Left hindlimb (tissue), 1 donor: ENCODE results near the gene PICK1.

ENCODE experiments used
- DNase-seq: peaks from one replicate; pipeline ENCODE4 v3.0.0-alpha.2; 2018

PICK1 gene

GRCh38 chr22:38051261-38051660, 5.9 kb upstream of the PICK1 start:
- DNase-seq = no peak

- peak; percentile 84 for DNase-seq
Observed at GRCh38 chr22:38051900-38052862, 5.0 kb upstream of the PICK1 start.

GRCh38 chr22:38062791-38063190, 5.6 kb downstream of the PICK1 start:
- DNase-seq = no peak

- no peak for DNase-seq
Observed at GRCh38 chr22:38065539-38065938, 8.3 kb downstream of the PICK1 start.

GRCh38 chr22:38066381-38067027, 9.3 kb downstream of the PICK1 start:
- DNase-seq = no peak

GRCh38 chr22:38067028-38067415, 9.8 kb downstream of the PICK1 start:
- DNase-seq = no peak

- peak; percentile 24 for DNase-seq
Observed at GRCh38 chr22:38067761-38068360, 10.7 kb downstream of the PICK1 start.

GRCh38 chr22:38068641-38069371, 11.6 kb downstream of the PICK1 start:
- DNase-seq = no peak

- peak; percentile 87 for DNase-seq
Observed at GRCh38 chr22:38069372-38070249, 12.4 kb downstream of the PICK1 start.

GRCh38 chr22:38070250-38070921, 13.2 kb downstream of the PICK1 start:
- no peak for DNase-seq

GRCh38 chr22:38071421-38072321, 14.5 kb downstream of the PICK1 start:
- DNase-seq = peak; percentile 29

GRCh38 chr22:38072322-38073149, 15.3 kb downstream of the PICK1 start:
- peak; percentile 18 for DNase-seq

GRCh38 chr22:38073150-38074130, 16.2 kb downstream of the PICK1 start:
- no peak for DNase-seq

- peak; percentile 62 for DNase-seq
Observed at GRCh38 chr22:38074181-38075104, 17.2 kb downstream of the PICK1 start.

- DNase-seq = peak; percentile 27
Observed at GRCh38 chr22:38075105-38075825, 18.1 kb downstream of the PICK1 start.

GRCh38 chr22:38075961-38076360, 18.8 kb downstream of the PICK1 start:
- no peak for DNase-seq
